ENCODE results near the gene CNKSR2. TPM values are rescaled to one million over a fixed set of nuclear protein-coding genes. Genes with fewer than 3 reads are reported as not detected.

CNKSR2 gene
- total RNA-seq, 2 donors from 2014 or later = 1.7 TPM; not detected in 1

DNA sequence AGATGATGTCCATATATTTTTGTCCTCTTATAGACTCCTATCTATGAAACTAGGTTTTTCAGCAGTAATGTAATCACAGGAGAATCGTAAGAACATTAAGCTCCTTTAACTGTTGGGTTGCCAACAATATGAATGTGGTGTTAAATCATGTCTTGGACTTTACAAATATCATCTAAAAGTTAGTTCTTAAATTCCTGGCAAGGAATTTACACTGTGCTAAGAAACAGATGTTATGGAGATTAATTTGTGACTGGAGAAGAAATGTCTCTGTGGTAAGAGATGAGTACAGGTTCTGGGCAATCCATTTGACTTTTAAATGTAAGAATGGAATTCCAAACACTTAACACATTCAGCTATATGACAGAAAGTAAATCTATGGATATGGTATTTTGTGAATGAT is 34.6 kb downstream of the CNKSR2 start:
- no peak for DNase-seq (ENCODE audit: low spot score)
- TF ChIP-seq, protein P1, sequence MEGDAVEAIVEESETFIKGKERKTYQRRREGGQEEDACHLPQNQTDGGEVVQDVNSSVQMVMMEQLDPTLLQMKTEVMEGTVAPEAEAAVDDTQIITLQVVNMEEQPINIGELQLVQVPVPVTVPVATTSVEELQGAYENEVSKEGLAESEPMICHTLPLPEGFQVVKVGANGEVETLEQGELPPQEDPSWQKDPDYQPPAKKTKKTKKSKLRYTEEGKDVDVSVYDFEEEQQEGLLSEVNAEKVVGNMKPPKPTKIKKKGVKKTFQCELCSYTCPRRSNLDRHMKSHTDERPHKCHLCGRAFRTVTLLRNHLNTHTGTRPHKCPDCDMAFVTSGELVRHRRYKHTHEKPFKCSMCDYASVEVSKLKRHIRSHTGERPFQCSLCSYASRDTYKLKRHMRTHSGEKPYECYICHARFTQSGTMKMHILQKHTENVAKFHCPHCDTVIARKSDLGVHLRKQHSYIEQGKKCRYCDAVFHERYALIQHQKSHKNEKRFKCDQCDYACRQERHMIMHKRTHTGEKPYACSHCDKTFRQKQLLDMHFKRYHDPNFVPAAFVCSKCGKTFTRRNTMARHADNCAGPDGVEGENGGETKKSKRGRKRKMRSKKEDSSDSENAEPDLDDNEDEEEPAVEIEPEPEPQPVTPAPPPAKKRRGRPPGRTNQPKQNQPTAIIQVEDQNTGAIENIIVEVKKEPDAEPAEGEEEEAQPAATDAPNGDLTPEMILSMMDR (IDR thresholded peaks at IDR 0.05) = no peak

DNA sequence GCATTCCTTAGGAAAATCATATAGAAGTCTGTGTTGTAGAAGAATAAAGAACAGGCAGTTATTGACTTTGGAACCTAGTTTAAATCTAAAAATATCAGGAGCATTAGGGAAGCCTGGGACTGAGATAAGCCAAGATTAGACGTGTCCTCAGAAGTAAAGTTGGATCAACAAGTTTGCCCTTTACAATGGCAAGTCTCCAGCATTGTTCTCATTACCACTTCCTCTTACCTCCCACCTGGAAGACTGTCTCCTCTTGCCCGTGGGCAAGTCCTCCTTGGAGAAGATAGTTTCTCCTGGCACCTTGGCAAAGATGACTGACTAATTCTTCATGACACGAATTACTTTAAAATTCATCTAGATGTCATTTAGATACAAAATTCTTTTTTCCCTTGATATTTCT is 37.8 kb downstream of the CNKSR2 start:
- no peak overlapping the region for H3K27ac ChIP-seq
- no peak for DNase-seq (ENCODE audit: low spot score)
- H3K9me3 ChIP-seq = peaks cover 0 to 9% of the 10 kb centered on the region in 2 donors
- no peak overlapping the region for H3K4me3 ChIP-seq
- H3K4me1 ChIP-seq = no peaks in the 10 kb centered on the region
- no peaks in the 10 kb centered on the region for H3K36me3 ChIP-seq
- TF ChIP-seq, protein P1 (IDR thresholded peaks at IDR 0.05) = no peak
- no peaks in the 10 kb centered on the region for H3K27me3 ChIP-seq

More for the DNA sequence above, 34.6 kb downstream of the CNKSR2 start:
- H3K36me3 ChIP-seq = no peaks in the 10 kb centered on the region
- H3K9me3 ChIP-seq = peaks cover 0 to under 1% of the 10 kb centered on the region in 2 donors
- H3K27ac ChIP-seq = no peak overlapping the region
- H3K27me3 ChIP-seq = no peaks in the 10 kb centered on the region
- no peaks in the 10 kb centered on the region for H3K4me1 ChIP-seq
- no peak overlapping the region for H3K4me3 ChIP-seq

DNA sequence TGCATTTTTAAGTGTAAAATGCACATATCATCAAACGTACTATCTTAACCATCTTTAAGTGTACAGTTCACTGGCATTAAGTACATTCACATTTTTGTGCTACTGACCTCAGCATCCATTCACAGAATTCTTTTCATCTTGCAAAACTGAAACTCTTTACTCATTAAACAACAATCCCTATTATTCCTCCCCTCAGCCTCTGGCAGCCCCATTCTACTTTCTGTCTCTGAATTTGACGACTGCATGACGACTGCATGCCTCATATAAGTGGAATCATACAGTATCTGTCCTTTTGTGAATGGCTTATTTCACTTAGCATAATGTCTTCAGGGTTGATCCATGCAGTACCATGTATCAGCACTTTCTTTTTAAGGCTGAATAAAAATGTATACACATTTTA is 38.7 kb downstream of the CNKSR2 start:
- Histone ChIP-seq H3K36me3 (no peaks in the 10 kb centered on the region), H3K27me3 (no peaks in the 10 kb centered on the region), H3K4me3 (no peak overlapping the region), H3K9me3 (peaks cover 0 to 15% of the 10 kb centered on the region in 2 donors), H3K4me1 (no peaks in the 10 kb centered on the region), H3K27ac (no peak overlapping the region)
- TF ChIP-seq, protein P1 (IDR thresholded peaks at IDR 0.05) = no peak
- DNase-seq (ENCODE audit: low spot score) = no peak

DNA sequence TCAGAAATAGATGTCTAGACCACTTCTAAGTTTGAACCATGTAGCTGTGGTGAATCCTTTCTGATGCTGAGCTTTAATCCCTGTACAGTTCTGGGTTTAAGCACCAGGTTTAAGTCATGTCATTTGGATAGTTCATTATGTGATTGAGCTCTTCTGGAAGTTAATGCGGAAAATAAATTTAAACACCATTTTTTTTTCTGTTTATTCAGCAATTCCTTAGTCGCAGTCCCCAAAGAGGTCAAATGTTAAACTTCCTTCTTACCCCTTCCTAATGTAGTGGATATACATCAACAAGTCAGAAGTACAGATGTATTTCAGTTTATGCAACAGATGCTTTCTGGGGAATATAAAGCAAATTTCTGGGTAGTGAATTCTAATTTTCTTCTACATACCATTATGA is 52.9 kb downstream of the CNKSR2 start:
- no peak overlapping the region for H3K27ac ChIP-seq
- TF ChIP-seq, protein P1 (IDR thresholded peaks at IDR 0.05) = no peak
- DNase-seq (ENCODE audit: low spot score) = no peak
- H3K4me1 ChIP-seq = no peaks in the 10 kb centered on the region
- no peaks in the 10 kb centered on the region for H3K9me3 ChIP-seq
- H3K4me3 ChIP-seq = no peak overlapping the region
- no peaks in the 10 kb centered on the region for H3K27me3 ChIP-seq
- no peaks in the 10 kb centered on the region for H3K36me3 ChIP-seq

DNA sequence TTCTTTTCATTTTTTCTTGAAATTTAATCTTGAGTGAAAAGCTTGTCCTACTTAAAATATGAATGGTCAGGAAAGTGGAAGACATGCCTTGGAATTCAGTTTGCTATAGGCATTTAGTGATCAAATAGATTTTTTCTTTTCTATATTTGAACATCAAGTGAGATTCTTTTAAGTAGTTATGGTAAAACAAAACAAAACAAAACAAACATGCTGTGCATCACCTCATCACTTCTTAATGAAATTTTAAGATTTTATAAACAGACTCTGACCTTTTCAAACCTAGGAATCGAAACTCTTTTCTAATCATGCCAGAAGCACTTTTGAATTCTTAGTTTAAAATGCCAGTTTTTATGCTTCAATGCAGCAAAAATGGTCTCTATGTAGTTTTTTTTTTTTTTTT is 62.8 kb downstream of the CNKSR2 start:
- DNase-seq (ENCODE audit: low spot score) = no peak
- H3K27me3 ChIP-seq = no peaks in the 10 kb centered on the region
- no peak overlapping the region for H3K27ac ChIP-seq
- no peaks in the 10 kb centered on the region for H3K9me3 ChIP-seq
- TF ChIP-seq, protein P1 (IDR thresholded peaks at IDR 0.05) = no peak
- no peak overlapping the region for H3K4me3 ChIP-seq
- no peaks in the 10 kb centered on the region for H3K36me3 ChIP-seq
- no peaks in the 10 kb centered on the region for H3K4me1 ChIP-seq

DNA sequence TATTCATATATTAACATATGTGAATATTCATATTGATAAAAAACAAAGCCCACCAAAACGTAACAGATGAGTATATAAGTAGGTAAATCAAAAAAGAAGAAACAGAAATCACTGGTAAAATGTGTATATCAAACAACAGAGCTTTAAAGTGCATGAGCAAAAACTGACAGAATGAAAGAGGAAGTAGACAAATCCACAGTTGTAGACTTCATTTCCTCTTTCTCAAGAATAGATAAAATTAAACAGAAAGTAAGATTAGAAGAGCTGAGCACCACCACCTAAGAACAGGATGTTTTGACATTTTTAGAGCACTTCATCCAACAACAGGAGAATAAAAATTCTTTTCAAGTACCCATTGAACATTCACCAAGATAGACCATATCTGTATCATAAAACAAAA is 64.6 kb downstream of the CNKSR2 start:
- Histone ChIP-seq H3K9me3 (no peaks in the 10 kb centered on the region), H3K27me3 (no peaks in the 10 kb centered on the region), H3K4me1 (no peaks in the 10 kb centered on the region), H3K27ac (no peak overlapping the region), H3K4me3 (no peak overlapping the region), H3K36me3 (no peaks in the 10 kb centered on the region)
- DNase-seq (ENCODE audit: low spot score) = no peak
- TF ChIP-seq, protein P1 (IDR thresholded peaks at IDR 0.05) = no peak

Data from right atrium auricular region (tissue), 2 donors.